Right ventricle myocardium inferior (tissue), 1 donor: Measurements from ENCODE around the gene RPGRIP1. TPM values are rescaled to one million over a fixed set of nuclear protein-coding genes. Genes with fewer than 3 reads are reported as not detected.

Experiments
- ATAC-seq: fragments of 200-7000 bp; cut with Tn5 transposase; one replicate; pipeline ENCODE4 v1.9.1; 2020; ENCODE audit warnings: mild to moderate bottlenecking, moderate library complexity
- DNase-seq: peaks from one replicate; pipeline ENCODE4 v3.0.0; 2021; ENCODE audit errors: missing footprints
- intact Hi-C: fragments of 100-400 bp; cut with DNase I; formaldehyde crosslinking; loops from one replicate; pipeline ENCODE4 v1.11.0; 2022
- total RNA-seq: library from RNA; stranded (reverse); fragmentation: NEBNext Ultra II Directional; extraction: Animal tissue kit (Norgen Biotek cat#: 25700); gene quantifications from one replicate; pipeline ENCODE4 v1.2.1, GENCODE V29; 2021
- donor health status: DM: no; HTN: yes; CAD: no; lungs with severe emphysema.

Gene RPGRIP1
- total RNA-seq, 1 donor from 2014 or later = 0.60 TPM

DNA sequence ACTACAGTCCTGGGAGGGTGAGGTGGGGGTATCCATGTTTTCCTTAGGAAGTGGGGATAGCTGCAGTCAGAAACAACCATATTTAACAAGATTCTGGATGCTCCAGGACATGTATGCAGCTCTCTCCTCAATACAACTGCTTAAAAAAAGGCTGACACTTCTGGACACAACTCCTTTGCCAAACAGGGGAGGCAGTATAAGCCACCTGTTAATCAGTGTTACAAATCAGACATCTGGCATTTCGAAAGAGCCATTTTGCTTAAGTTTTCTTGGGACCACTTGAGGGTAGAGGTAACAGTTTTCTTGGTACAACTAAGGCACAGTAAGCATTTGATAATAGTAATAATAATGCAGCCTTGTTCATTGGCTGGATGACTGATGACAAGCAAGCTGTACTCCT, 47.1 kb downstream of the RPGRIP1 start:
- ATAC-seq (no peak), DNase-seq (no peak)
- intact Hi-C loops = no loop called here

Other genes starting within 250 kb of the RPGRIP1 start
- gene TPPP2, start 249.9 kb upstream of the RPGRIP1 start, total RNA-seq = 1.1 TPM
- not detected for gene RNASE13, start 245.3 kb upstream of the RPGRIP1 start, total RNA-seq
- not detected for gene RNASE7, start 237.7 kb upstream of the RPGRIP1 start, total RNA-seq
- gene RNASE8, start 222.3 kb upstream of the RPGRIP1 start, total RNA-seq = not detected
- 25.5 TPM for gene ARHGEF40, start 209.8 kb upstream of the RPGRIP1 start, total RNA-seq
- gene ZNF219, start 181.4 kb upstream of the RPGRIP1 start, total RNA-seq = 49.4 TPM
- gene TMEM253, start 179.0 kb upstream of the RPGRIP1 start, total RNA-seq = 0.41 TPM
- gene OR5AU1, start 124.0 kb upstream of the RPGRIP1 start, total RNA-seq = not detected
- 266 TPM for gene HNRNPC, start 10.6 kb upstream of the RPGRIP1 start, total RNA-seq
- 26.0 TPM for gene SUPT16H, start 103.9 kb downstream of the RPGRIP1 start, total RNA-seq
- 27.0 TPM for gene CHD8, start 176.0 kb downstream of the RPGRIP1 start, total RNA-seq
- 15.1 TPM for gene RAB2B, start 196.9 kb downstream of the RPGRIP1 start, total RNA-seq
- gene TOX4, start 197.1 kb downstream of the RPGRIP1 start, total RNA-seq = 86.5 TPM
- gene METTL3, start 231.3 kb downstream of the RPGRIP1 start, total RNA-seq = 24.9 TPM
- gene SALL2, start 246.3 kb downstream of the RPGRIP1 start, total RNA-seq = 4.9 TPM